Endothelial cell of umbilical vein (primary cell): ENCODE results near the gene DNMT1. TPM values are rescaled to one million over a fixed set of nuclear protein-coding genes. Genes with fewer than 3 reads are reported as not detected.

ENCODE experiments used
- BruUV-seq: library from RNA; stranded (reverse); fragments of 400-500 nt; replicated peaks from 2 replicates; lab custom pipeline; 2021; lab: Mats Ljungman, UMichigan
- CTCF ChIA-PET: fragments of 300-600, 350-600 bp; sonication (Branson Sonifier 250); formaldehyde crosslinking; loops from one replicate; lab custom pipeline; 2021; ENCODE audit warnings: antibody characterized with exemption, inconsistent platforms; lab: Charles Lee
- POLR2A ChIA-PET: fragments of 300-600, 350-600 bp; sonication (Branson Sonifier 250); formaldehyde crosslinking; loops from one replicate; lab custom pipeline; 2021; ENCODE audit warnings: antibody characterized with exemption, inconsistent platforms; lab: Charles Lee
- DNase-seq: peaks from one replicate; pipeline ENCODE4 v3.0.0-alpha.2; 2011; ENCODE audit warnings: low read depth, low spot score
- FAIRE-seq: peaks from 2 replicates; lab custom pipeline; 2011; peaks lifted over from hg19 to GRCh38; lab: Jason Lieb, UNC
- H2AFZ ChIP-seq: 2 replicates; pipeline ENCODE4 v1.6.0; 2012; ENCODE audit warnings: low read depth, low read length, control low read depth, inconsistent platforms
- H3K27ac ChIP-seq: 2 replicates; pipeline ENCODE4 v1.5.1; 2011; ENCODE audit warnings: low read depth, mild to moderate bottlenecking, control low read depth, low read length, moderate library complexity; ENCODE audit not compliant: insufficient read depth
- H3K27me3 ChIP-seq, 2 experiments: 2 replicates each; pipeline versions ENCODE4 v1.6.0 to v1.6.1; 2011; ENCODE audit warnings: low read length in 2 of 2, mixed read lengths in 1 of 2; ENCODE audit not compliant: control insufficient read depth in 2 of 2, insufficient read depth in 2 of 2
- H3K36me3 ChIP-seq, 2 experiments: 2 replicates in 1 of 2; 3 replicates in 1 of 2; pipeline ENCODE4 v1.5.1; 2011; ENCODE audit warnings: low read length in 2 of 2, mild to moderate bottlenecking in 1 of 2, moderate library complexity in 1 of 2; ENCODE audit not compliant: control insufficient read depth in 2 of 2, insufficient read depth in 2 of 2; ENCODE audit errors: extremely low read depth in 1 of 2
- H3K4me1 ChIP-seq: 3 replicates; pipeline ENCODE4 v1.5.1; 2011; ENCODE audit warnings: mild to moderate bottlenecking, low read length; ENCODE audit not compliant: control insufficient read depth, insufficient read depth; ENCODE audit errors: extremely low read depth
- H3K4me2 ChIP-seq: 2 replicates; pipeline ENCODE4 v1.6.1; 2011; ENCODE audit warnings: low read length, control low read depth, mixed read lengths; ENCODE audit not compliant: insufficient read depth
- H3K4me3 ChIP-seq, 3 experiments: fragments of 200-600 bp in 1 of 3; sonication (generic), shearing (Covaris generic) in 1 of 3; replicated peaks in 1 of 3; 2 replicates each; pipeline ENCODE4 v1.5.1; 2011 to 2016; ENCODE audit warnings: control low read depth in 3 of 3, low read length in 3 of 3, mild to moderate bottlenecking in 2 of 3, inconsistent platforms in 1 of 3, low read depth in 1 of 3, moderate library complexity in 1 of 3; ENCODE audit not compliant: insufficient read depth in 1 of 3
- H3K79me2 ChIP-seq: 2 replicates; pipeline ENCODE4 v1.6.0; 2012; ENCODE audit warnings: low read length, inconsistent platforms; ENCODE audit not compliant: control insufficient read depth, insufficient read depth
- H3K9ac ChIP-seq: replicated peaks from 2 replicates; pipeline ENCODE3; 2011; ENCODE audit warnings: low read length, control low read depth; ENCODE audit not compliant: insufficient read depth; ENCODE audit errors: extremely low read depth
- H3K9me1 ChIP-seq: replicated peaks from 3 replicates; pipeline ENCODE4 v1.6.0; 2011; ENCODE audit warnings: mild to moderate bottlenecking, low read length; ENCODE audit not compliant: control insufficient read depth, insufficient read depth; ENCODE audit errors: extremely low read depth
- H3K9me3 ChIP-seq: replicated peaks from 2 replicates; pipeline ENCODE4 v1.5.1; 2012; ENCODE audit warnings: low read length, inconsistent platforms; ENCODE audit not compliant: control insufficient read depth, insufficient read depth
- H4K20me1 ChIP-seq: replicated peaks from 2 replicates; pipeline ENCODE3; 2011; ENCODE audit warnings: mild to moderate bottlenecking, low read length; ENCODE audit not compliant: control insufficient read depth, insufficient read depth; ENCODE audit errors: extremely low read depth
- EZH2 ChIP-seq: IDR thresholded peaks from 2 replicates; pipeline ENCODE4 v1.6.1; 2012; ENCODE audit warnings: borderline replicate concordance, low read depth, mild to moderate bottlenecking, moderate library complexity, low read length, inconsistent platforms; ENCODE audit not compliant: severe bottlenecking
- FOS ChIP-seq: IDR thresholded peaks from 2 replicates; pipeline ENCODE4 v1.6.1; 2011; ENCODE audit warnings: mild to moderate bottlenecking, low read length, moderate library complexity, borderline replicate concordance; ENCODE audit not compliant: insufficient read depth
- GATA2 ChIP-seq: IDR thresholded peaks from 2 replicates; pipeline ENCODE4 v1.7.0; 2011; ENCODE audit warnings: low read depth, mild to moderate bottlenecking, moderate library complexity, mixed read lengths, low read length; ENCODE audit not compliant: insufficient read length, insufficient read depth
- JUN ChIP-seq: IDR thresholded peaks from 2 replicates; pipeline ENCODE4 v1.6.1; 2011; ENCODE audit warnings: borderline replicate concordance, low read depth; ENCODE audit not compliant: insufficient read length, insufficient read depth
- MYC ChIP-seq: IDR thresholded peaks from one replicate; pipeline ENCODE4 v1.6.1; 2011; ENCODE audit warnings: mild to moderate bottlenecking, low read depth, low read length
- POLR2A ChIP-seq: IDR thresholded peaks from 2 replicates; pipeline ENCODE4 v1.6.1; 2012; ENCODE audit warnings: low read depth, mild to moderate bottlenecking, control low read depth, low read length
- POLR2AphosphoS5 ChIP-seq: IDR thresholded peaks from 2 replicates; pipeline ENCODE4 v1.6.1; 2012; ENCODE audit warnings: low read depth, mild to moderate bottlenecking, control low read depth, low read length, moderate library complexity; ENCODE audit not compliant: insufficient read depth
- dilution Hi-C: fragments of 300-500 bp; cut with MboI; formaldehyde crosslinking; loops from one replicate; pipeline ENCODE4 v1.15.0; 2019; ENCODE audit warnings: low sequenced_read_pairs; ENCODE audit not compliant: extremely low pct_ligation_motif_present
- intact Hi-C: fragments of 100-400 bp; cut with micrococcal nuclease; formaldehyde crosslinking; loops from one replicate; pipeline ENCODE4 v1.10.0; 2022
- polyA plus RNA-seq, 4 experiments: library from polyadenylated mRNA; depleted of rRNA in 3 of 4; stranded (reverse) in 3 of 4; unstranded in 1 of 4; fragments of >200 nt; gene quantifications; 2 replicates each; pipeline versions ENCODE4 v1.2.1 to v1.2.3, GENCODE V29; 2011 to 2012; ENCODE audit warnings: missing spikeins in 1 of 4
- total RNA-seq: library from RNA; stranded (reverse); gene quantifications from 2 replicates; pipeline ENCODE4 v1.2.3, GENCODE V29; 2021
- TF ChIP-seq, protein P1 (sequence below), 2 donors: IDR thresholded peaks; 1 replicate in 1 of 2; 2 replicates in 1 of 2; pipeline ENCODE4 v1.5.1; 2011; ENCODE audit warnings: low read length in 2 of 2, mild to moderate bottlenecking in 2 of 2, moderate library complexity in 2 of 2, control low read depth in 1 of 2, inconsistent platforms in 1 of 2, low read depth in 1 of 2; ENCODE audit not compliant: insufficient read depth in 1 of 2; ENCODE audit errors: extremely low read depth in 1 of 2
- TF ChIP-seq, protein P2 (sequence below): IDR thresholded peaks from 2 replicates; pipeline ENCODE4 v1.6.1; 2011; ENCODE audit not compliant: insufficient read depth, insufficient read length

Gene DNMT1
- total and polyA plus RNA-seq, 2 donors (not counting 3 experiments of a cell fraction or from before 2014, with no cell fraction given) = 53.4 to 165 TPM

DNA sequence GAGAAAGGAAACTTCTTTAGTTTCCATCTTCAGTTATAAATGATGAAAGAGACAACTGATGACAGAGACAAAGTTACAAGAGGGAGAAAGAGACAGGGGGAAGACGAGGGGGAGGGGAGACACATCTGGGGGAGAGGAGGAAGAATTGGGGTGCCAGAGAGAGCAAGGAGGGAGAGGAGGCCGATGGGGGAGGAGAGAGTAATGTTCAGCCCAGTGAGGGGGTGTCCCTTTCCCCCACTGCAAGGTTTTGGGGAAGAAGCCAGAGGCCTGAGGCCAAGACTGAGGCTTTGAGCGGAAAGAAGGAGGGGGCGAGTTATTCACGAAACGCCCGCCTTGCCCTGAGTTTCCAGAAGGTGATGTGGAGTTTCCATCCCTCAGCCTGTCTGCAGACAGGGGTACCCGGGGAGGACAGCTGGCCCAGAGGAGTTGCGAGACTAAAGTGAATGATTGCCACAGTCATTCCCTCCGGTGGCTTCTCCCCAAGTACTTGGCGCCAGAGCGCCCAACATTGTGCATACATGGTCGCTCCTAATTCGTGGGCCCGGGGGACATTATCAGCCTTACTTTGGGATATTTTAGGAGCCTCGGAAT, 89.1 kb downstream of the DNMT1 start:
- Histone ChIP-seq H3K9ac (no peak overlapping the region), H2AFZ (no peak overlapping the region), H3K9me1 (no peaks in the 10 kb centered on the region), H3K79me2 (peaks cover 28% of the 10 kb centered on the region), H3K36me3 (peaks cover 4 to 26% of the 10 kb centered on the region in 2 experiments), H3K4me1 (peaks cover 9% of the 10 kb centered on the region), H3K27me3 (no peaks in the 10 kb centered on the region), H3K4me3 (no peak overlapping the region), H3K27ac (no peak overlapping the region), H4K20me1 (no peaks in the 10 kb centered on the region), H3K9me3 (no peaks in the 10 kb centered on the region), H3K4me2 (no peak overlapping the region)
- ChIA-PET CTCF (interaction anchor here (0.6 to 2.1 kb wide), 3 partner anchors 10 to 153 kb away, joined by 3 to 13 read pairs (median 3); no protein-coding TSS in a partner anchor), POLR2A (interaction anchor here (0.8 to 1.9 kb wide), 2 partner anchors 9 to 228 kb away, joined by 4 to 11 read pairs; no protein-coding TSS in a partner anchor)
- intact Hi-C loops (loop anchor here (1.0 to 10.0 kb wide), 2 partner anchors 9 to 89 kb away; partner anchors contain the start of gene DNMT1), dilution Hi-C loops (no loop called here)
- no TSS peak for BruUV-seq
- no peak for FAIRE-seq
- DNase-seq = no peak
- TF ChIP-seq JUN (no peak), GATA2 (no peak), POLR2A (no peak), EZH2 (no peak), POLR2AphosphoS5 (no peak), MYC (no peak), FOS (no peak)
- TF ChIP-seq, protein P1, sequence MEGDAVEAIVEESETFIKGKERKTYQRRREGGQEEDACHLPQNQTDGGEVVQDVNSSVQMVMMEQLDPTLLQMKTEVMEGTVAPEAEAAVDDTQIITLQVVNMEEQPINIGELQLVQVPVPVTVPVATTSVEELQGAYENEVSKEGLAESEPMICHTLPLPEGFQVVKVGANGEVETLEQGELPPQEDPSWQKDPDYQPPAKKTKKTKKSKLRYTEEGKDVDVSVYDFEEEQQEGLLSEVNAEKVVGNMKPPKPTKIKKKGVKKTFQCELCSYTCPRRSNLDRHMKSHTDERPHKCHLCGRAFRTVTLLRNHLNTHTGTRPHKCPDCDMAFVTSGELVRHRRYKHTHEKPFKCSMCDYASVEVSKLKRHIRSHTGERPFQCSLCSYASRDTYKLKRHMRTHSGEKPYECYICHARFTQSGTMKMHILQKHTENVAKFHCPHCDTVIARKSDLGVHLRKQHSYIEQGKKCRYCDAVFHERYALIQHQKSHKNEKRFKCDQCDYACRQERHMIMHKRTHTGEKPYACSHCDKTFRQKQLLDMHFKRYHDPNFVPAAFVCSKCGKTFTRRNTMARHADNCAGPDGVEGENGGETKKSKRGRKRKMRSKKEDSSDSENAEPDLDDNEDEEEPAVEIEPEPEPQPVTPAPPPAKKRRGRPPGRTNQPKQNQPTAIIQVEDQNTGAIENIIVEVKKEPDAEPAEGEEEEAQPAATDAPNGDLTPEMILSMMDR (IDR thresholded peaks at IDR 0.05; ENCODE audit: extremely low read depth in 1 of 2, insufficient read depth in 1 of 2, low read depth in 1 of 2, low read length in 2 of 2) = no peak
- TF ChIP-seq, protein P2, sequence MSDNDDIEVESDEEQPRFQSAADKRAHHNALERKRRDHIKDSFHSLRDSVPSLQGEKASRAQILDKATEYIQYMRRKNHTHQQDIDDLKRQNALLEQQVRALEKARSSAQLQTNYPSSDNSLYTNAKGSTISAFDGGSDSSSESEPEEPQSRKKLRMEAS = no peak
